ENCODE measurements around the gene FAM13A. TPM values are rescaled to one million over a fixed set of nuclear protein-coding genes. Genes with fewer than 3 reads are reported as not detected.

The FAM13A gene
- total and polyA plus RNA-seq, 11 donors = 3.7 to 30.4 (median 11.5) TPM

DNA sequence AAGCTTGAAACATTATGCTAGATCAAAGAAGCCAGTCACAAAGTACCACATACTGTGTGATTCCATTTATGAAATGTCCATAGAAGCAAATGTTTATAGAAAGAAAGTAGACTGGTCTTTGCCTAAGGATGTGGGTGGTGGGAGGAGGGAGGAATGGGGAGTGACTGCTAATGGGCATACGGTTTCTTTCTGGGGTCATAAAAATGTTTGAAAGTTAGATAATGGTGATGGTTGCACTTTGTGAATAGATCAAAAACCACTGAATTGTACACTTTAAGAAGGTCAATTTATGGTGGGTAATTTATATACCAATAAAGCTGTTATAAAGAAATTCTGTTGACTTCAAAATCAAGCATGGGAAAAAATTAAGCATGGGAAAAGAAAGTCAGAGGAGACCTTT is 56.6 kb downstream of the FAM13A start:
- Histone ChIP-seq H3K36me3 (no peaks in the 10 kb centered on the region), H3K4me3 (no peak overlapping the region), H3K27me3 (no peaks in the 10 kb centered on the region), H3K27ac (no peak overlapping the region), H3K9me3 (peaks cover 0 to 5% (median 0%) of the 10 kb centered on the region in 12 donors), H3K4me1 (peaks cover 0 to 20% (median 13%) of the 10 kb centered on the region in 12 donors)
- ATAC-seq (no peak), DNase-seq (no peak)
- intact Hi-C loops (cut with DNase I) = no loop called here
- TF ChIP-seq POLR2A (IDR thresholded peaks at IDR 0.05) = no peak
- TF ChIP-seq, protein P1, sequence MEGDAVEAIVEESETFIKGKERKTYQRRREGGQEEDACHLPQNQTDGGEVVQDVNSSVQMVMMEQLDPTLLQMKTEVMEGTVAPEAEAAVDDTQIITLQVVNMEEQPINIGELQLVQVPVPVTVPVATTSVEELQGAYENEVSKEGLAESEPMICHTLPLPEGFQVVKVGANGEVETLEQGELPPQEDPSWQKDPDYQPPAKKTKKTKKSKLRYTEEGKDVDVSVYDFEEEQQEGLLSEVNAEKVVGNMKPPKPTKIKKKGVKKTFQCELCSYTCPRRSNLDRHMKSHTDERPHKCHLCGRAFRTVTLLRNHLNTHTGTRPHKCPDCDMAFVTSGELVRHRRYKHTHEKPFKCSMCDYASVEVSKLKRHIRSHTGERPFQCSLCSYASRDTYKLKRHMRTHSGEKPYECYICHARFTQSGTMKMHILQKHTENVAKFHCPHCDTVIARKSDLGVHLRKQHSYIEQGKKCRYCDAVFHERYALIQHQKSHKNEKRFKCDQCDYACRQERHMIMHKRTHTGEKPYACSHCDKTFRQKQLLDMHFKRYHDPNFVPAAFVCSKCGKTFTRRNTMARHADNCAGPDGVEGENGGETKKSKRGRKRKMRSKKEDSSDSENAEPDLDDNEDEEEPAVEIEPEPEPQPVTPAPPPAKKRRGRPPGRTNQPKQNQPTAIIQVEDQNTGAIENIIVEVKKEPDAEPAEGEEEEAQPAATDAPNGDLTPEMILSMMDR (IDR thresholded peaks at IDR 0.05) = no peak
- WGBS, 4 donors = 83 to 97% (median 91%) methylated on average over 1 of the region's 1 CpG

DNA sequence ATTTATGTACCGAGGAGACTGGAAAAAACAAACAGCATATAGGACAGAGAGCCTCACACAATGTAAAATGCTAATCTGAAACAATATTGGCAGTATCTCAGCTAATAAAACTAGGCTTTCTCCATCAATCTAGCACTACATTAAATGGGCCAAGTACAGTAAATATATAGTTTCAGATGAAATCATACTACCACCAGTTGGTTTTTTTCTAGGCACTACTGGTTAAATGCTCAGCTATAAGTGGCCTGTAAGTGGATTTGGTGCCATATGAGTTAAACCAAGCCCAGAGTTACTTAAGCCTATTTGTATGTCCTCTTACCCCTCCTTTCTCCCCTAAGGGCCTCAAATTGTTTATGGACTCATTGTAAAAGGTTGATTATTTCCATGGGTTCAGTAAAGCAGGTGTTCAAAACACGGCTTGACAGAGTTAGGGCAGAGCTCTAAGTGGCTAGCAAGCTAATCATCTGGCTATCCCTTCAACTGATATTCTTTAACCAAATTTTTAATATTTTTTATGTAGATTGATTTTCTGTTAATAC is 57.5 kb downstream of the FAM13A start:
- intact Hi-C loops (cut with DNase I) = no loop called here
- TF ChIP-seq, protein P1 (IDR thresholded peaks at IDR 0.05) = no peak
- no peak for TF ChIP-seq POLR2A (IDR thresholded peaks at IDR 0.05)
- Histone ChIP-seq H3K9me3 (no peaks in the 10 kb centered on the region), H3K4me1 (peaks cover 0 to 20% (median 13%) of the 10 kb centered on the region in 12 donors), H3K27ac (no peak overlapping the region), H3K4me3 (no peak overlapping the region), H3K27me3 (no peaks in the 10 kb centered on the region), H3K36me3 (no peaks in the 10 kb centered on the region)
- WGBS, 4 donors = 95 to 96% (median 95%) methylated on average over 2 of the region's 2 CpGs
- no peak for DNase-seq
- ATAC-seq = no peak

DNA sequence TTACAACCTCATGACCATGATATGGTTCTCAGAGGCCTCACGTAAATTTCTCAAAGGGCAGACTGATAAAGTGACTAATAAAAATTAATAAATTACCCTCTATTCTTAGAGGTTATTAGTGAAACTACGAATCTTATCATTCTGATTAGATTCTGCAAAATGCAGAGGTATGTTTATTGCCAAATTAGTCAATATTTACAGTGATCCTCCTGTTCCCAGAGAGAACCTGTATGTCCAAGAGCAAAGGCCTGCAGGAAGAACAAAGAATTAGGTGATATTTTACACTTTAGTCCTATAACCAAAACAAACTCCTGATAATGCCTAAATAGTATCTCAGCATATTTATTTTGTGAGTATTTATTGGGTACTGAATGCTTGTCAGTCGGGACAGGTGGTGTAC is 58.1 kb downstream of the FAM13A start:
- H3K36me3 ChIP-seq = no peaks in the 10 kb centered on the region
- no peak overlapping the region for H3K27ac ChIP-seq
- no peaks in the 10 kb centered on the region for H3K27me3 ChIP-seq
- no peaks in the 10 kb centered on the region for H3K9me3 ChIP-seq
- peaks cover 0 to 20% (median 13%) of the 10 kb centered on the region in 12 donors for H3K4me1 ChIP-seq
- TF ChIP-seq, protein P1 (IDR thresholded peaks at IDR 0.05) = no peak
- TF ChIP-seq POLR2A (IDR thresholded peaks at IDR 0.05) = no peak
- H3K4me3 ChIP-seq = no peak overlapping the region
- DNase-seq (no peak), ATAC-seq (no peak)
- intact Hi-C loops (cut with DNase I) = no loop called here
- 91 to 95% (median 93%) methylated on average over 3 of the region's 3 CpGs for WGBS, 4 donors

DNA sequence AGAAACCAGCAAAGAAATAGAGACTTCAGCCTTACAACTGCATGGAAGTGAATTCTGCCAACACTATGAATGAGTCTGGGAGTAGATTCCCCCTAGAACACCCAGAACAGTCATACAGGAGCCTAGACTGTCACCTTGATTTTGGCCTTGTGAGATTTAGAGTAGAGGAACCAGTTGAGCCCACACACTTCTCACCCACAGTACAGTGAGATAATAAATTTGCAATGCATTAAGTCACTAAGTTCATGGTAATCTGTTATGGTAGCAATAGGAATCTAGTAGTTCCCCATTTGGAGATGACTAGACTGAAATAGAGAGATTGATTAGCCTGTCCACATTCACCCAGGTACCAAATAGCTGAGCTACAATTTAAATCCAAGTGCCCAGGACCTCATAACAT is 59.0 kb downstream of the FAM13A start:
- H3K4me1 ChIP-seq = peaks cover 0 to 20% (median 13%) of the 10 kb centered on the region in 12 donors
- intact Hi-C loops (cut with DNase I) = no loop called here
- peak in 1 of 4 donors; percentile 13 for ATAC-seq

More for the DNA sequence above, 59.0 kb downstream of the FAM13A start:
- Histone ChIP-seq H3K4me3 (no peak overlapping the region), H3K27me3 (no peaks in the 10 kb centered on the region), H3K36me3 (no peaks in the 10 kb centered on the region), H3K27ac (no peak overlapping the region), H3K9me3 (no peaks in the 10 kb centered on the region)
- TF ChIP-seq, protein P1 (IDR thresholded peaks at IDR 0.05) = no peak
- no peak for TF ChIP-seq POLR2A (IDR thresholded peaks at IDR 0.05)
- DNase-seq = no peak

All from heart left ventricle (tissue), 16 donors.